Karpas-422 (cell line): ENCODE data around the gene RGR. TPM values are rescaled to one million over a fixed set of nuclear protein-coding genes. Genes with fewer than 3 reads are reported as not detected.

Source experiments
- DNase-seq: peaks from one replicate; pipeline ENCODE4 v3.0.0-alpha.2; 2015
- H2AFZ ChIP-seq: fragments of 200-600 bp; sonication (generic); 2 replicates; pipeline ENCODE4 v1.6.1; 2014; ENCODE audit warnings: antibody characterized with exemption, low read length, mixed read lengths
- H3K27ac ChIP-seq: fragments of 200-600 bp; sonication (generic); 2 replicates; pipeline ENCODE4 v1.5.1; 2014; ENCODE audit warnings: mild to moderate bottlenecking, low read length, moderate library complexity
- H3K27me3 ChIP-seq: fragments of 200-600 bp; sonication (generic); 2 replicates; pipeline ENCODE4 v1.6.1; 2014; ENCODE audit warnings: low read length, mixed read lengths
- H3K36me3 ChIP-seq: fragments of 200-600 bp; sonication (generic); 2 replicates; pipeline ENCODE4 v1.6.1; 2014; ENCODE audit warnings: low read length, mixed read lengths; ENCODE audit not compliant: insufficient read depth
- H3K4me1 ChIP-seq: fragments of 200-600 bp; sonication (generic); 2 replicates; pipeline ENCODE4 v1.6.1; 2014; ENCODE audit warnings: mild to moderate bottlenecking, low read length, mixed read lengths
- H3K4me2 ChIP-seq: fragments of 200-600 bp; sonication (generic); 2 replicates; pipeline ENCODE4 v1.6.1; 2014; ENCODE audit warnings: low read length, low read depth, mild to moderate bottlenecking; ENCODE audit not compliant: poor library complexity, severe bottlenecking
- H3K4me3 ChIP-seq: fragments of 200-600 bp; sonication (generic); 2 replicates; pipeline ENCODE4 v1.5.1; 2014; ENCODE audit warnings: mild to moderate bottlenecking, antibody characterized with exemption, low read length, mixed read lengths
- H3K79me2 ChIP-seq: fragments of 200-600 bp; sonication (generic); 2 replicates; pipeline ENCODE4 v1.6.1; 2014; ENCODE audit warnings: mild to moderate bottlenecking, low read length, mixed read lengths
- H3K9ac ChIP-seq: fragments of 200-600 bp; sonication (generic); 2 replicates; pipeline ENCODE4 v1.6.0; 2014; ENCODE audit warnings: low read length
- H3K9me2 ChIP-seq: fragments of 200-600 bp; sonication (generic), shearing (Covaris generic); replicated peaks from 2 replicates; pipeline ENCODE4 v1.6.0; 2014; ENCODE audit warnings: mild to moderate bottlenecking, low read length, moderate library complexity; ENCODE audit not compliant: insufficient read depth
- H3K9me3 ChIP-seq: fragments of 300-700, 200-600 bp; sonication (generic); 2 replicates; pipeline ENCODE4 v1.6.1; 2014; ENCODE audit warnings: low read length, mixed read lengths
- H4K20me1 ChIP-seq: fragments of 200-600 bp; sonication (generic); 2 replicates; pipeline ENCODE4 v1.6.1; 2014; ENCODE audit warnings: mild to moderate bottlenecking, antibody characterized with exemption, low read length, low read depth; ENCODE audit not compliant: insufficient read depth
- total RNA-seq: library from RNA; depleted of rRNA; stranded (reverse); fragments of >200 nt; shearing (Covaris generic); gene quantifications from 2 replicates; pipeline ENCODE4 v1.2.3, GENCODE V29; 2014; ENCODE audit warnings: low replicate concordance

The RGR gene
- total RNA-seq, 1 experiment from 2014 or later, result not detected

GRCh38 chr10:84226616-84227015 is 18.2 kb upstream of the RGR start:
- H3K4me1 ChIP-seq, result no peaks in the 10 kb centered on the region
- no peaks in the 10 kb centered on the region for H3K9me3 ChIP-seq
- no peak overlapping the region for H3K4me3 ChIP-seq
- no peaks in the 10 kb centered on the region for H3K79me2 ChIP-seq
- no peaks in the 10 kb centered on the region for H3K9me2 ChIP-seq
- no peaks in the 10 kb centered on the region for H4K20me1 ChIP-seq
- no peak overlapping the region for H3K4me2 ChIP-seq
- no peak for DNase-seq
- H3K27me3 ChIP-seq, result no peaks in the 10 kb centered on the region
- no peak overlapping the region for H3K9ac ChIP-seq
- H2AFZ ChIP-seq, result no peak overlapping the region
- no peak overlapping the region for H3K27ac ChIP-seq
- no peaks in the 10 kb centered on the region for H3K36me3 ChIP-seq

GRCh38 chr10:84227810-84228209 is 17.0 kb upstream of the RGR start:
- no peaks in the 10 kb centered on the region for H3K36me3 ChIP-seq
- no peak overlapping the region for H3K27ac ChIP-seq
- no peak overlapping the region for H2AFZ ChIP-seq
- H3K4me1 ChIP-seq, result no peaks in the 10 kb centered on the region
- no peak overlapping the region for H3K9ac ChIP-seq
- no peaks in the 10 kb centered on the region for H3K27me3 ChIP-seq
- no peak overlapping the region for H3K4me3 ChIP-seq
- H4K20me1 ChIP-seq, result no peaks in the 10 kb centered on the region
- H3K4me2 ChIP-seq, result no peak overlapping the region
- no peak for DNase-seq
- no peaks in the 10 kb centered on the region for H3K9me2 ChIP-seq
- H3K9me3 ChIP-seq, result no peaks in the 10 kb centered on the region
- no peaks in the 10 kb centered on the region for H3K79me2 ChIP-seq

- no peaks in the 10 kb centered on the region for H3K36me3 ChIP-seq
- H3K79me2 ChIP-seq, result no peaks in the 10 kb centered on the region
- H3K27me3 ChIP-seq, result no peaks in the 10 kb centered on the region
- H3K4me1 ChIP-seq, result no peaks in the 10 kb centered on the region
- no peak overlapping the region for H3K4me3 ChIP-seq
- DNase-seq, result no peak
- no peaks in the 10 kb centered on the region for H4K20me1 ChIP-seq
- H3K9ac ChIP-seq, result no peak overlapping the region
- no peaks in the 10 kb centered on the region for H3K9me3 ChIP-seq
- no peak overlapping the region for H3K27ac ChIP-seq
- H3K9me2 ChIP-seq, result no peaks in the 10 kb centered on the region
- H2AFZ ChIP-seq, result no peak overlapping the region
- H3K4me2 ChIP-seq, result no peak overlapping the region
Measured at GRCh38 chr10:84230359-84230758, 14.5 kb upstream of the RGR start.

GRCh38 chr10:84232376-84232775 is 12.5 kb upstream of the RGR start:
- Histone ChIP-seq H3K9me2 (no peaks in the 10 kb centered on the region), H3K4me3 (no peak overlapping the region), H3K36me3 (no peaks in the 10 kb centered on the region), H3K27me3 (no peaks in the 10 kb centered on the region), H2AFZ (no peak overlapping the region), H3K9me3 (no peaks in the 10 kb centered on the region), H3K79me2 (no peaks in the 10 kb centered on the region), H3K4me1 (no peaks in the 10 kb centered on the region), H3K9ac (no peak overlapping the region), H4K20me1 (no peaks in the 10 kb centered on the region), H3K4me2 (no peak overlapping the region), H3K27ac (no peak overlapping the region)
- no peak for DNase-seq

- Histone ChIP-seq H3K4me1 (no peaks in the 10 kb centered on the region), H3K36me3 (no peaks in the 10 kb centered on the region), H3K4me3 (no peak overlapping the region), H2AFZ (no peak overlapping the region), H3K79me2 (no peaks in the 10 kb centered on the region), H3K27ac (no peak overlapping the region), H3K27me3 (no peaks in the 10 kb centered on the region), H3K9ac (no peak overlapping the region), H4K20me1 (no peaks in the 10 kb centered on the region), H3K4me2 (no peak overlapping the region), H3K9me3 (no peaks in the 10 kb centered on the region), H3K9me2 (no peaks in the 10 kb centered on the region)
- DNase-seq, result no peak
Measured at GRCh38 chr10:84233940-84234339, 10.9 kb upstream of the RGR start.

- Histone ChIP-seq H2AFZ (no peak overlapping the region), H4K20me1 (no peaks in the 10 kb centered on the region), H3K4me1 (no peaks in the 10 kb centered on the region), H3K9me2 (no peaks in the 10 kb centered on the region), H3K9me3 (no peaks in the 10 kb centered on the region), H3K36me3 (no peaks in the 10 kb centered on the region), H3K9ac (no peak overlapping the region), H3K27me3 (no peaks in the 10 kb centered on the region), H3K4me2 (no peak overlapping the region), H3K27ac (no peak overlapping the region), H3K79me2 (no peaks in the 10 kb centered on the region), H3K4me3 (no peak overlapping the region)
- DNase-seq, result no peak
Measured at GRCh38 chr10:84234479-84234878, 10.4 kb upstream of the RGR start.

- H3K9me2 ChIP-seq, result no peaks in the 10 kb centered on the region
- H3K9ac ChIP-seq, result no peak overlapping the region
- H3K9me3 ChIP-seq, result no peaks in the 10 kb centered on the region
- no peaks in the 10 kb centered on the region for H3K4me1 ChIP-seq
- no peak for DNase-seq
- no peaks in the 10 kb centered on the region for H3K79me2 ChIP-seq
- H2AFZ ChIP-seq, result no peak overlapping the region
- H3K27ac ChIP-seq, result no peak overlapping the region
- no peaks in the 10 kb centered on the region for H3K27me3 ChIP-seq
- no peaks in the 10 kb centered on the region for H4K20me1 ChIP-seq
- H3K4me2 ChIP-seq, result no peak overlapping the region
- no peaks in the 10 kb centered on the region for H3K36me3 ChIP-seq
- no peak overlapping the region for H3K4me3 ChIP-seq
Measured at GRCh38 chr10:84235096-84235495, 9.8 kb upstream of the RGR start.

- H3K27me3 ChIP-seq, result no peaks in the 10 kb centered on the region
- H3K36me3 ChIP-seq, result no peaks in the 10 kb centered on the region
- H3K4me3 ChIP-seq, result no peak overlapping the region
- H3K4me2 ChIP-seq, result no peak overlapping the region
- H2AFZ ChIP-seq, result no peak overlapping the region
- H3K9me3 ChIP-seq, result no peaks in the 10 kb centered on the region
- no peak overlapping the region for H3K9ac ChIP-seq
- no peaks in the 10 kb centered on the region for H3K79me2 ChIP-seq
- no peaks in the 10 kb centered on the region for H3K9me2 ChIP-seq
- H3K4me1 ChIP-seq, result no peaks in the 10 kb centered on the region
- no peak overlapping the region for H3K27ac ChIP-seq
- no peak for DNase-seq
- H4K20me1 ChIP-seq, result no peaks in the 10 kb centered on the region
Measured at GRCh38 chr10:84236807-84237198, 8.1 kb upstream of the RGR start.
